Left renal cortex interstitium (tissue), 4 donors: Measurements from ENCODE around the gene SLC6A19. TPM values are rescaled to one million over a fixed set of nuclear protein-coding genes. Genes with fewer than 3 reads are reported as not detected.

ENCODE experiments used
- DNase-seq, 4 donors: peaks; one replicate each; pipeline ENCODE4 v3.0.0-alpha.2; 2013; ENCODE audit warnings: low read depth in 4 of 4, low spot score in 2 of 4, missing footprints in 1 of 4
- polyA plus RNA-seq, 4 donors: library from polyadenylated mRNA; unstranded; fragments of 120-200 nt; gene quantifications; one replicate each; pipeline ENCODE4 v1.2.1, GENCODE V29; 2013; ENCODE audit not compliant: insufficient read length in 4 of 4

SLC6A19 gene
- polyA plus RNA-seq, 4 donors, result 35.4 to 76.4 (median 59.7) TPM

DNA sequence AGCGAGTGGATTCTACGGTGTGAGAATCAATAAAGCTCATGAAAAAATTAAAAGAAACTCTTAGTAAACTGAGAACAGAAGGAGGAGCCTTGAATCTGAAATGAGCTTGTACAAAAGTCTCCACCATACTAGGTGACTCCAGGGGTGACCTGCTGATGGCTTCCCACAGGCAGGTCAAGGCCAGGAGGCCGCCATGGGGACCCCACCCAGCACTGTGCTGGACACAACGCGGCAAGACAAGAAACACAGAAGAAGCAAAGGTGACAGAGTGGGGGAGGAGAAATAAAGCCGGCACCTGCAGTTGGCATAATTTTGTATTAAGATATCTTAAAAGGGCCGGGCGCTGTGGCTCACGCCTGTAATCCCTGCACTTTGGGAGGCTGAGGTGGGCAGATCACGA lies 12.1 kb upstream of the SLC6A19 start:
- DNase-seq, result no peak

DNA sequence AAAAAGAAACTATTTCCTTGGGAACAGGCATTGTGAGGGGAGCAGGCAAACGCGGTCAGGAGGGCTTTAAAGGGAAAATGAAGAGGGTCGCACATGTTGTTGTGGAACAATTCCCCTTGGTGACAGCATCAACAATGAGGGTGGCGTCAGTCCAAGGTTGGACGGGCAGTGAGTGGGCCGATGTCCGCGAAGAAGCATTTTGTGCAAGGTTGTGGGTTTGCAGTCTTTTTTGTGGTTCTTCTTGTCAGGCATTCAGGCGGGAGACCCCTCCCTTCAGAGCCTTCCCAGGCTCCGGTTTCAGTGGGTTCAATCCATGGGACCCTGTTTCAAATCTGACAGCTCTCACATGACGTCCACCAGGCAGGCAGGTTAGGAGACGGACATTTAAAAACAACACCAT lies 11.1 kb upstream of the SLC6A19 start:
- peak in 1 of 4 donors; percentile 50 for DNase-seq

DNA sequence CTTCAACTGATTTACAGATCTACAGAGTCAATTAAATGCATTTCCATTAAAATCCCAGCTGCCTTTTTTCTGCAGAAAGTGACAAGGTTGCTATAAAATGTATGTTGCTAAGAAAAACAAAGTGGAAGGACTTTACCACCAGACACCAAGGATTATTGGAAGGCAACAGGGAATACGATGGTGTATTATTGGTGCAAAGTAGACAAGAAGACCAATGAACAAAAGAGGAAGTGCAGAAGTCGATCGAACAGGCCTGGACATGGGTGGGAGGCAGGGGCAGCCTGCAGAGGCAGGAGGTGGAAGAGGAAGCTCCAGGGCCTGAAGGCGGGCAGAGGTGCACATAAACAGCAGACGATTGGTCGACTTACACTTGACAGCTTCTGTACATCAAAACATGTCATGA lies 10.6 kb upstream of the SLC6A19 start:
- peak in 3 of 4 donors; percentile 59 to 66 (median 64) for DNase-seq

DNA sequence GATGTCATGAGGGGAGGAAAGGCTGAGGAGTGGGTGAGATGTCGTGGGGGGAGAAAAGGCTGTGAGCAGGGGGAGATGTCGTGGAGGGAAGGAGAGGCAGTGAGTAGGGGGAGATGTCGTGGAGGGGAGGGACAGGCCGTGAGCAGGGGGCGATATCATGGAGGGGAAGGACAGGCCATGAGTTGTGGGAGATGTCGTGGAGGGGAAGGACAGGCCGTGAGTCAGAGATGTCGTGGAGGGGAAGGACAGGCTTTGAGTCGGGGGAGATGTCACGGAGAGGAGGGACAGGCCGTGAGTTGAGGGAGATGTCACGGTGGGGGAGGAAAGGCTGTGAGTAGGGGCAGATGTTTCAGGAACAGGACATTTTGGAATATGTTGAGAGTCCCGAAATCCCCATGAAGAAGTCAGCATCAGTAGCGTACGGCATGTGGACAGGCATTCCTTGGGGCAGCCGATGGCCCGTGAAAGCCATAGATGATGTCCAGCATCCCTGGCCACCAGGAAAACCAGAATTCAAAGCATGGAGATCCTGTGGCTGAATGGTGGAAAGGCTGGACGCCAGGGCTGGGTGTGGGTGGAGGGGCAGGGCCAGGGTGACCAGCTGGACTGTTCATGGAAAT lies 8.3 kb upstream of the SLC6A19 start:
- no peak for DNase-seq

DNA sequence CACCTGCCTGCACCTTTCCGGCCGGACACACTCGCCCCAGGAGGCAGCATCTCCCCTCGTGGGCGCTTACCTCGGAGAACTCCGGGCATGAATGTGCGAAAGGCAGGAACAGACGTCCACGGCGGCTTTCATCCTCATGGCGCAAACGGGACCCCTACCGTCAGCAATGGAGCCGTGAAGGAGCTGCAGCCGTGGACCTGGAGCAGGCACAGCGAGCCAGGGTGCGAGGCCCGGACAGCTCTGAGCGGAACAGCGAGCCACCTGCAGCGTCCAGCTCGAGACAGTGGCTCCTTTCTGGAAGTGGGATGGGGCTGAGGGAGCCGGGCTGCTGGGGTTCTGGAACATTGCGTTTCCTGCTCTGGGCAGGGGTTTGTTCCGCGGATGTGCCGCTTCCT lies 7.8 kb upstream of the SLC6A19 start:
- no peak for DNase-seq

DNA sequence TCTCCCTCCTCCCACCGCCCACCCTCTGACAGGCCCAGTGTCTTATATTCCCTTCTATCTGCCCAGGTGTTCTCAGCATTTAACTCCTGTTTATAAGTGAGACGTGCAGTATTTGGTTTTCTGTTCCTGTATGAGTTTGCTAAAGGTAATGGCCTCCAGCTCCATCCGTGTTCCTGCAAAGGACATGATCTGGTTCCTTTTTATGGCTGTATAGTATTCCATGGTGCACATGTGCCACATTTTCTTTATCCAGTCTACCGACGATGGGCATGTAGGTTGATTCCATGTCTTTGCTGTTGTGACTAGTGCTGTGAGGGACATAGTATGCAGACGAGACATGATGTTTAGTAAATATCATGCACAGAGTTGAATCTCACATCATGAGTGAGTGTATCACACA lies 7.0 kb upstream of the SLC6A19 start:
- DNase-seq, result no peak

DNA sequence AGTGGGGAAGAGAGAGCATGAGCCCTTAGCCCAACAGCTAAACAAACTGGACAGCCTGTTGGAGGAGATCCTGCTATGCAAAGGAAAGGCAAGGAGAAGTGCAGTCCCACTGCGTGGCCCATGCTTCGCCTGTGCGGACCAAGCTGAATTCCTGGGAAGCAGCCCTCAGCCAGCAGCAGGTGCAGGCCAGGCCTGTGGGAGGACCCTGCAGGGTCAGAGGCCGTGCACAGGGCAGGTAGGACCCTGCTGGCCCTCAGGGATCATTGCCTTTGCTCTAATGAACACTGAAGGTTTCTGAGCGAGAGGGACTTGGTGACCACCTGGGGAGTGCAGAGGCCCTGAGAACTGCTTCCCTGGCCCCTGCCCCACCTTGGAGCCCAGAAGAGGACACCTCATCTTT lies 6.0 kb upstream of the SLC6A19 start:
- no peak for DNase-seq

DNA sequence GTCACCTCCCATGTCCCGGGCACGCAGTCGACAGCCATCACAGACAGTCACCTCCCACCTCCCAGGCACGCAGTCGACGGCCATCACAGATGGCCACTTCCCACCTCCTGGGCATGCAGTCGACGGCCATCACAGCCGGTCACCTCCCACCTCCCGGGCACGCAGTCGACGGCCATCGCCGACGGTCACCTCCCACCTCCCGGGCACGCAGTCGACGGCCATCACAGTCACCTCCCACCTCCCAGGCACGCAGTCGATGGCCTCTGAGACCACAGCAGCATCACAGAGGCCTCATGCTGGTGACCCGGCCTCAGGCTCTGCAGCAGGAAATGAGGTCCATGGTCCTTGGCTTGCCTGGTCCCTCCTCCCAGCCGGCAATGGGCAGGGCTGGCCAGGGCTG lies 5.5 kb upstream of the SLC6A19 start:
- no peak for DNase-seq

DNA sequence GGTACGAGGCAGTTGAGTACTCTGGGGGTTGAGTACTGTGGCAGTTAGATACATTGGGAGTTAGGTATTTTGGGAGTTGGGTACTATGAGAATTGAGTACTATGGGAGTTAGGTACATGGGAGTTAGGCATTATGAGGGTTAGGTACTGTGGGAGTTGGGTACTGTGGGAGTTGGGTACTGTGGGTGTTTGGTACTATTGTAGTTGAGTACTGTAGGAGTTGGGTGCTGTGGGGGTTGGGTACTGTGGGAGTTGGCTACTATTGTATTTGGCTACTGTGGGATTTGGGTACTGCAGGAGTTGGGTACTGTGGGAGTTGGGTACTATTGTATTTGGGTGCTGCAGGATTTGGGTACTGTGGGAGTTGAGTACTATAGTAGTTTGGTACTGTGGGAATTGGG lies 4.8 kb upstream of the SLC6A19 start:
- DNase-seq, result no peak

DNA sequence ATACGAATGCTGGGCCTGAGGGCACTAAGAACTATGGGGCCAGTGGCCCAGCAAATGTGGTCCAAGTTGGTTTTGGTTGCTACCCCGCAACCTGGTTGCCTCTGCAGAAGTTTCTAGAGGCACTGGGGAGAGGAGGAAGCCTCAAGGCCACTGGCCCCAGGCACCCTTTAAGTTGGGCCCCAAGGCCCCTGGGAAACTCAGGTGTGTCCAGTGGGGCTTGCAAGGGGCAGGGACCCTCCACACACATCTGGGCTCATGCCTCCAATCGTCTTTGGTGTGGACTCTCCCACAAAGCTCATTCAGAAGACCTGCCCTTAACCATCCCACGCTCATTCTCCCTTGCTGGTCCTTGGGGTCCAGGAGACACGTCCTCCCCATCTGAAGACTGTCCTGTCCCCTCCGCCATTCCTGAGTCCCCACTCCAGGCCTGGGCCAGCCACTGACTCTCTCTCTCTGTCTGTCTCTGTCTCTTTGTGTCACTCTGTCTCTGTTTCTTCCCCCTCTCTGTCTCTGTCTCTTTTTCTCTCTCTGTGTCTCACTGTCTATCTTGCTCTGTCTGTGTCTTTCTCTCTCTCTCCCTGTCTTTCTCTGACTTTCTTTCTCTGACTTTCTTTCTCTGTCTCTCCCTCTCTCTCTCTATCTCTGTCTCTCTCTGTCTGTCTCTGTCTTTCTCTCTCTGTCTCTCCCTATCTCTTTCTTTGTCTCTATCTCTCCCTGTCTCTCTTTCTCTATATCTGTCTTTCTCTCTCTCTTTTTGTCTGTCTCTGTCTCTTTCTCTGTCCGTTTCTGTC lies 3.3 kb upstream of the SLC6A19 start:
- DNase-seq, result no peak

DNA sequence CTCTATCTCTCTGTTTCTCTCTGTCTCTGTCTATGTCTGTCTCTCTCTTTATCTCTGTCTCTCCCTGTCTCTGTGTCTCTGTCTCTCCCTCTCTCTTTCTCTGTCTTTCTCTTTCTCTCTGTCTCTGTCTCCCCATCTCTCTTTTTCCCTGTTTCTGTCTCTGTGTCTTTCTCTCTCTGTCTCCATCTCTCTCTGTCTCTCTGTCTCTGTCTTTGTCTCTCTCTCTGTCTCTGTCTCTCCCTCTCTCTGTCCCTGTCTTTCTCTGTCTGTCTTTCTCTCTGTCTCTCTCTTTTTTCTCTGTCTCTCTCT lies 2.1 kb upstream of the SLC6A19 start:
- DNase-seq, result no peak

DNA sequence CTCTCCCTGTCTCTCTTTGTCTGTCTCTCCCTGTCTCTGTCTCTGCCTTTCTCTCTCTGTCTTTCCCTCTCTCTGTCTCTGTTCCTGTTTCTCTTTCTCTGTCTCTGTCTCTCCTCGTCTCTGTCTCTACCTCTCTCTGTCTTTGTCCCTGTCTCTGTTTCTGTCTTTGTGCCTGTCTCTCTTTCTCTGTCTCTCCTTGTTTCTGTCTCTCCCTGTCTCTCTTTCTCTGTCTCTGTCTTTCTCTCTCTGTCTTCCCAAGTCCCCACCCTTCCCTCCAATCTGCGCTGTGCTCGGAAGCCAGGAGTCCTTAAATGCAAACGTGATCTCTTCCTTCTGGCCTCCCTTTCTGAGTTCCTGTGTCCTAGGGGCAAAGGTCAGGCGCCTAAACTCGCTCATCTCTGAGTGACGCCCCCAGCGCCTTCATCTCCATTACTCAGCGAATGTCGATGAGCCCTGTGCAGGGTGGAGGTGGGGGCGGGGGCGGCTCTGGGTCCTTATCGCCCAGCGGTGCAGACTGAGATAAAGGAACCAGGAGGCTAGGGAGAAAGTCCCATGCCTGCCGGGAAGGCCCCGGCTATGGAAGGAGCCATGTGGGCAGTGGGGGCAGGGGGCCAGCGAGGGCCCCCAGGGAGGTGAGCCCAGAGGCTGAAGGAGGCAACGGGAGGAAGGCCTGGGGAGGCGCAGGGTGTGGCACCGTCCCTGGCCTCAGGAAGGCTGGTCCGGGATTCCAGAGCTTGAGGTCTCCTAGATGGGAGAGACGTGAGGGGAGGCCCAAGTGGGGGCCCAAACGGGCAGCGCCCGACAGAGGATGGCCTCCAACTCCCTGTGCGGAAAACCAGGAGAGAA lies 1.5 kb upstream of the SLC6A19 start:
- no peak for DNase-seq

DNA sequence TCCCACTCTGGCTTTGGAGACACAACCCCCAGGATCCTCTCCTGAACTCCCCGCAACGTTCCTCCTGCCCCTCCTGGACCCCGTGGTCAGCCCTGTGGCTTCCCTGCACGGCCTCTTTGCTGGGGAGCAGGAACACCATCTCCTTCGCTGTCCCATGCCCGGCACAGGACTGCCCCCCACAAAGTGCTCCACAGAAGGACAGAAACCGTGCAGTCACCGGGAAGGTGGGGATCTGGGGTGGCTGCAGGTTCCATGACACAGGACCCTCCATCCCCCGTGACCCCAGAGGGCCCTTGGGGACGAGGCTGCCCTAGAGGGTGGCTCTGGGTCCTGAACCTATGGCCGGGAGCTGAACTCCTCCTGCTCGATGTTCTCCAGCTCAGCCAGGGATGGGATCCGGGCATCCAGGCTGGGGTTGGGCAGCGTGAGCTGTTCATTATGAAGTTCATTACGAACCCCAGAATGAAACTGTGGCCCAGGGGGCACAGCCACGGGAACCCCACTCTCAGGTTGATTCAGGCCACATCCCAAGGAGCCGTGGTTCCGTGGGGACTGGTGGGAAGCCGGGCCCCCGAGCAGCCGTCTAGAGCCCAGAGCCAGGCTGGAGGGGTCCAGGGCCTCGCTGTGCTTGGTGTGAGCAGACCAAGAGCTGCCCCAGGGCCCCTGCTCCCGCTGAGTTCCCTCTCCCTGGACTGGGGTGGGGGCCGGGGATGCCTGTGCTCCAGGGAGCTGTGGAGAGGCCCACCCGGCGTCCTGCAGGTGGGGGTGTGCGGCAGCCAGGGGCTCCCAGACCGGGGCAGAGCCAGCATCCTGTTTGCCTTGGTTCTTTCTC lies 684 bp upstream of the SLC6A19 start:
- DNase-seq, result no peak

DNA sequence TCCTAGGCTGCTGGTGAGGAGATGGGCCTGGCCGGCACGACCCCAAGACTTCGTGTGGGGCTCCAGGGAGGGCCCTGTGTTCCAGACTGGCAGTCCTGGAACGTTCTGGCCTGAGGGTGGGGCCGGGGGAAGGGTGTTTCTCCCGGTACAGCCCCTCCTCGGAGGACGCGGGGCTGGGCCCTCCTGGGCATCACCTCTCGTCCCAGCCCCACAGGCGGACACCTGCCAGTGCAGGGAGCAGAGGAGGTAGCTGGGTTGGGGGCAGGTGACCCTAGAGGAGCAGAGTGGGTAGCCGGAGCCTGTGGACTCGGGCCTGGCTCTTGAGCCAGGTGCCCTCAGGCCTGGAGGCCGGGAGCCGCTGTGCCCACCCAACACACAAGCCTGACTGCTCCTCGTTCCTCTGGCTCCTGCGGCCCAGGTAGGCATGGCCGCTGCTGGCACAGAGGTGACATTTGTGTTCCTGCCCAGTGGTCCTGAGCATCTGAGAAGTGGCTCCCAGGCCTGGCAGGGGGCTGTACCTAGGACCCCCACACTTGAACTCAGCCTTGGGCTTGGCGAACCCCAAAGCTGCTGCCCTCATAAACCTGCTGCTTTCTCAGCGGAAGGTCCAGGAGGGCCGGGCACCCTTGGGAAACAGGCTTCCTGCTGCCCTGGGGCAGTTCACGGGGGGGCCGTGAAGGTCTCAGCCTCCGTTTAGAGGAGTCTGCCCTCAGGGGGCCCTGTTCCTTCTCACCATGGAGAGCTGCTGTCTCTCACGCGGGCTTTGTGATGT lies 817 bp downstream of the SLC6A19 start:
- DNase-seq, result no peak

DNA sequence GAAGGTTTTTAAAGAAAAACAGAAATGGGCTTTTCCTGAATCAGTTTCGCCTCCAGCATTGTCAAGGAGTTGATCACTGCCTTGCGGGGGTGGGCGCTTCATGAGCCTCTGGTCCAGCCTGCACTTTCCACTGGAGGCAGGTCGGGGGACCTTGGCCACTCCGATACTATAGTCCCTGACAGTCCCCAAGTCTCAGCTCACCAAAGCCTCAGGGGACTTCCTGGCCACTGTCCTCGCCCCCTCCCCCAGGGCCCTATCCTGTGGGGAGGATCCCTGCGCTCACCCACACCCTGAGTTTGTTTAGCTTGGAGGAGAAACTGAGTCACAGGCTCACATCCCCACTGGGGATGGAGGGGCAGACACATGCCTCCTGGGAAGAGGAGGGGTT lies 1.4 kb downstream of the SLC6A19 start:
- no peak for DNase-seq

DNA sequence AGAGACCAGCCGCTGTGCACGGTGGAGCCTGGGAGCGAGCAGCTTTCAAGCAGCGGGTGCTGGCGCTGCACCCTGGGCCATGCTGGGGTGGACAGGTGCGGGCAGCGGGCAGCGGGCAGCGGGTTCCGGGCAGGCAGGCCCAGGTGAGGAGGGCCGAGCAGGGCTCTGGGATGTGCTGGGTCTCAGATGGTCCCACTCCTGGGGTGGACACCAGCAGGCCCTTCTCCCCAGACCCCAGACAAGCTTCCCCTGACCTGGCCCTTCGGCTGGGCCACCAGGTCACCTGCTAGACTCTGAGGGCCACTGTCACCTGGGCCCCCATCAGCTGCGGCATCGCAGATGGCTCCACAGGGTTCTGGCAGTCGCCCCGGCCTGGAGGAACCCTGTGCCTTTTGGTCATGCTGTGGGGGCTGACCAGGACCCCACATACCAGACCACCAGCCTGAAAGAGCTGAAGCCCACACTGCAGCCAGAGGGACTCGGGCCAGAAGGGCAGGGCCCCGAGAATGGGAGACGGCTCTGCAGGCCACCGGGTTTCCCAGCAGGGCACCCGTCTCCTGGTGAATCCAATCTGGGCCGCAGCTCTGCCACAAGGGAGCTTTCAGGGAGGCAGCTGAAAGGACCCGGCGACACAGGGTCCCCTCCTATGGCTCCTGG lies 2.0 kb downstream of the SLC6A19 start:
- no peak for DNase-seq

DNA sequence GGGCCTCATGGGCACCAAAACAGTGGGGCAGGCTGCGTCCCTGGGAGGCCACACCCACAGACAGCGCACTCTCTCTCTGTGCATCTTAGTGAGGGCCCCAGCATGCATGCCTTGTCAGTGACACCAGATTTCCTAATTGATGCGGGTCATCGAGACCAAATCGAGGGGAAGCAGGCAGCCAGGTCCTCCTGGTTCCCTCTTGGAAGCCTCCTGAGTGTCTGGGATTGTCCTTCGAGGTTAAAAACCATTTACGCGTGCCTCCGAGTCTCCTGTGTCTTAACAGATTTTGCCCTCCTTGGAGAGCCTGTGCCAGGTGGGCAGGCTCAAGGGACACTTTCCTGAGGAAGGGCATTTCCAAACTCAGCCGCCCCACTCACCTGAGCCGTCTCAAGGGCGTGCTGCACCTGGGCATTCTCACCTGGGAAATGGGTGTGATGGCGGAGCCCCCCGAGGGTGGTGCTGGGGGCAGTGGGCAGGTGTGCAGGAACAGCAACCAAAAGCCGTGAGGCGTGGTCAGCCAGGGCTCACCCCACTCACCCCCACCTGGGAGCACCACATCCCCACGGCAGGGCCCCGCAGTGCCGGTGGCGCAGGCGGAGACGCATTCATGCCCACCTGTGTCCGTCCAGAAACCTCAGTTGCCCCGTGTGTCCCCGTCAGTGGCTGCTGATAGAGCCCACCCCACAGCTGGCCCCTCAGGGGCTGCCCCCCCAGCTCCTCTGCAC lies 2.7 kb downstream of the SLC6A19 start:
- no peak for DNase-seq

DNA sequence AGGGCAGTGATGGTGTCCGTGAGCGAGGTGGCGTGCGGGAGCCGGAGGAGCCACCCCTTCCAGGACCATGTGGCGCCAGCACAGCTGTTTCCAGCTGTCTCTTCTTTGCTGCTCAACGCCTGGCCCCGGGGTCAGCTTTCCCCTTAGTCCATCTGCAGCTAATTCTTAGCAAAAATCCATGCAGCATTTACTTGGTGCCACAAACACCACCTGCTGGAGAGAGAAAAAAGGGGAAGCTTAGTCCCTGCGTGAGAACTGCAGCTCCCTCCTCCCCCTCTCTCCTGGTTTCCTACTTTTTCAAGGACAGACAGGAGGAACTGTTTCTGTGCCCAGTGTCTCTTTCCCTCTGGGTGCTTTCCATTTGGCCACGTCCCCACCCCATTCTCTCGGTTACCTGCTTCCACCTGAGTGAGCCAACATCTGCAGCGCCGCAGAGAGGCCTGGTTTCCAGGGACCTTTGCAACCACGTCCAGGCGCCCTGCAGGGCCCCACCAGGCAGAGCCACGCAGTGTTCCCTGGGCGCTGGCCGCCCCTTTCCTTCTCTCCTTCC lies 3.4 kb downstream of the SLC6A19 start:
- DNase-seq, result peak in 2 of 4 donors; percentile 71 to 72
